IPS DF 6.9 (cell line): ENCODE results near the gene BMPR2.
"Not testable (repeated sequence)": the region's sequence is repeated elsewhere in the genome, so short reads cannot be mapped to it uniquely, and the experiment has no call there.

ENCODE experiments used
- DNase-seq: peaks from one replicate; pipeline ENCODE4 v3.0.0-alpha.2; 2013; ENCODE audit warnings: low read depth, low spot score
- H3K27ac ChIP-seq: one replicate; pipeline ENCODE4 v1.5.1; 2013; ENCODE audit warnings: low read length, control low read depth
- H3K27me3 ChIP-seq: 2 replicates; pipeline ENCODE4 v1.6.1; 2013; ENCODE audit warnings: mild to moderate bottlenecking, low read length; ENCODE audit not compliant: control insufficient read depth, insufficient read depth
- H3K36me3 ChIP-seq: 2 replicates; pipeline ENCODE4 v1.6.1; 2013; ENCODE audit warnings: low read length; ENCODE audit not compliant: control insufficient read depth, insufficient read depth
- H3K4me1 ChIP-seq: 2 replicates; pipeline ENCODE4 v1.6.1; 2013; ENCODE audit warnings: low read length; ENCODE audit not compliant: control insufficient read depth, insufficient read depth
- H3K4me3 ChIP-seq: 2 replicates; pipeline ENCODE4 v1.5.1; 2013; ENCODE audit warnings: mild to moderate bottlenecking, low read length
- H3K9me3 ChIP-seq: 2 replicates; pipeline ENCODE4 v1.6.1; 2013; ENCODE audit warnings: low read length, inconsistent platforms; ENCODE audit not compliant: control insufficient read depth, insufficient read depth
- WGBS: extraction: QIAGEN DNeasy Blood & Tissue Kit; methylation state at CpG from one replicate; pipeline ENCODE4 v1.1.7; 2013; ENCODE audit warnings: mixed read lengths, missing lambda C conversion rate; ENCODE audit not compliant: insufficient read length, insufficient coverage; 5-methylcytosine and 5-hydroxymethylcytosine counted together

BMPR2 gene

GRCh38 chr2:202418511-202418910 lies 42.4 kb downstream of the BMPR2 start:
- H3K27ac ChIP-seq: no peak overlapping the region
- no peaks in the 10 kb centered on the region for H3K9me3 ChIP-seq
- H3K27me3 ChIP-seq: no peaks in the 10 kb centered on the region
- H3K36me3 ChIP-seq: no peaks in the 10 kb centered on the region
- no peak overlapping the region for H3K4me3 ChIP-seq
- DNase-seq: no peak
- no peaks in the 10 kb centered on the region; the same call in 1 of the 2 replicates for H3K4me1 ChIP-seq

- Histone ChIP-seq H3K9me3 (no peaks in the 10 kb centered on the region), H3K27ac (no peak overlapping the region), H3K4me1 (no peaks in the 10 kb centered on the region), H3K36me3 (no peaks in the 10 kb centered on the region), H3K4me3 (no peak overlapping the region), H3K27me3 (no peaks in the 10 kb centered on the region)
- no CpG with 5 or more reads among the region's 2 CpGs for WGBS
- DNase-seq: no peak
Measured at GRCh38 chr2:202423139-202423538, 47.0 kb downstream of the BMPR2 start.

GRCh38 chr2:202425036-202425435 lies 48.9 kb downstream of the BMPR2 start:
- H3K27ac ChIP-seq: no peak overlapping the region
- no CpG with 5 or more reads among the region's 5 CpGs for WGBS
- no peaks in the 10 kb centered on the region for H3K4me1 ChIP-seq
- no peaks in the 10 kb centered on the region for H3K36me3 ChIP-seq
- H3K27me3 ChIP-seq: no peaks in the 10 kb centered on the region
- no peak overlapping the region for H3K4me3 ChIP-seq
- no peak for DNase-seq
- H3K9me3 ChIP-seq: no peaks in the 10 kb centered on the region

- no peaks in the 10 kb centered on the region for H3K27me3 ChIP-seq
- no peaks in the 10 kb centered on the region for H3K36me3 ChIP-seq
- H3K4me1 ChIP-seq: no peaks in the 10 kb centered on the region
- no peak overlapping the region for H3K27ac ChIP-seq
- no peak for DNase-seq
- WGBS: no CpG with 5 or more reads among the region's 8 CpGs
- H3K9me3 ChIP-seq: no peaks in the 10 kb centered on the region
- H3K4me3 ChIP-seq: no peak overlapping the region
Measured at GRCh38 chr2:202426751-202427150, 50.6 kb downstream of the BMPR2 start.

GRCh38 chr2:202429164-202429980 lies 53.2 kb downstream of the BMPR2 start:
- H3K36me3 ChIP-seq: no peaks in the 10 kb centered on the region
- H3K27me3 ChIP-seq: no peaks in the 10 kb centered on the region
- 100% methylated on average over 1 of the region's 6 CpGs for WGBS
- DNase-seq: no peak
- H3K4me3 ChIP-seq: no peak overlapping the region
- H3K9me3 ChIP-seq: no peaks in the 10 kb centered on the region
- no peaks in the 10 kb centered on the region for H3K4me1 ChIP-seq
- H3K27ac ChIP-seq: no peak overlapping the region

- Histone ChIP-seq H3K9me3 (no peaks in the 10 kb centered on the region), H3K4me1 (no peaks in the 10 kb centered on the region), H3K4me3 (no peak overlapping the region), H3K27me3 (no peaks in the 10 kb centered on the region), H3K27ac (no peak overlapping the region), H3K36me3 (no peaks in the 10 kb centered on the region)
- no CpG with 5 or more reads among the region's 2 CpGs for WGBS
- DNase-seq: no peak
Measured at GRCh38 chr2:202432776-202433175, 56.6 kb downstream of the BMPR2 start.

GRCh38 chr2:202434472-202434871 lies 58.3 kb downstream of the BMPR2 start:
- WGBS: no CpG with 5 or more reads among the region's 1 CpG
- H3K36me3 ChIP-seq: no peaks in the 10 kb centered on the region
- no peak overlapping the region for H3K27ac ChIP-seq
- no peaks in the 10 kb centered on the region for H3K9me3 ChIP-seq
- DNase-seq: no peak
- H3K27me3 ChIP-seq: no peaks in the 10 kb centered on the region
- no peaks in the 10 kb centered on the region for H3K4me1 ChIP-seq
- no peak overlapping the region for H3K4me3 ChIP-seq

- Histone ChIP-seq H3K27me3 (no peaks in the 10 kb centered on the region), H3K9me3 (no peaks in the 10 kb centered on the region), H3K27ac (no peak overlapping the region), H3K4me3 (no peak overlapping the region), H3K4me1 (no peaks in the 10 kb centered on the region), H3K36me3 (no peaks in the 10 kb centered on the region)
- WGBS: no CpG with 5 or more reads among the region's 3 CpGs
- DNase-seq: no peak
Measured at GRCh38 chr2:202436626-202437025, 60.5 kb downstream of the BMPR2 start.

GRCh38 chr2:202440117-202440516 lies 64.0 kb downstream of the BMPR2 start:
- H3K36me3 ChIP-seq, H3K27ac ChIP-seq, H3K9me3 ChIP-seq, DNase-seq, H3K27me3 ChIP-seq, H3K4me1 ChIP-seq, H3K4me3 ChIP-seq: not testable (repeated sequence)
- no CpG with 5 or more reads among the region's 24 CpGs for WGBS

GRCh38 chr2:202442882-202443281 lies 66.8 kb downstream of the BMPR2 start:
- no peaks in the 10 kb centered on the region for H3K36me3 ChIP-seq
- no peaks in the 10 kb centered on the region for H3K27me3 ChIP-seq
- WGBS: no CpG with 5 or more reads among the region's 2 CpGs
- no peaks in the 10 kb centered on the region for H3K4me1 ChIP-seq
- no peak overlapping the region for H3K4me3 ChIP-seq
- no peak overlapping the region for H3K27ac ChIP-seq
- no peak for DNase-seq
- no peaks in the 10 kb centered on the region for H3K9me3 ChIP-seq

- H3K4me3 ChIP-seq: no peak overlapping the region
- H3K36me3 ChIP-seq: no peaks in the 10 kb centered on the region
- no peak for DNase-seq
- H3K27ac ChIP-seq: no peak overlapping the region
- H3K27me3 ChIP-seq: no peaks in the 10 kb centered on the region
- WGBS: no CpG with 5 or more reads among the region's 4 CpGs
- H3K4me1 ChIP-seq: no peaks in the 10 kb centered on the region
- no peaks in the 10 kb centered on the region for H3K9me3 ChIP-seq
Measured at GRCh38 chr2:202444000-202444399, 67.9 kb downstream of the BMPR2 start.
